Hindlimb muscle (tissue), 1 donor: ENCODE measurements around the gene NUP85. TPM values are rescaled to one million over a fixed set of nuclear protein-coding genes. Genes with fewer than 3 reads are reported as not detected.
"Not testable (repeated sequence)": the region's sequence is repeated elsewhere in the genome, so short reads cannot be mapped to it uniquely, and the experiment has no call there.

Experiments used
- DNase-seq: peaks from one replicate; pipeline ENCODE4 v3.0.0-alpha.2; 2013
- polyA plus RNA-seq: library from polyadenylated mRNA; unstranded; fragments of 120-200 nt; gene quantifications from one replicate; pipeline ENCODE4 v1.2.1, GENCODE V29; 2013; ENCODE audit not compliant: insufficient read length

NUP85 gene
- polyA plus RNA-seq, 1 donor = 40.7 TPM

GRCh38 chr17:75269844-75270217 is 64.4 kb downstream of the NUP85 start:
- DNase-seq = no peak

DNA sequence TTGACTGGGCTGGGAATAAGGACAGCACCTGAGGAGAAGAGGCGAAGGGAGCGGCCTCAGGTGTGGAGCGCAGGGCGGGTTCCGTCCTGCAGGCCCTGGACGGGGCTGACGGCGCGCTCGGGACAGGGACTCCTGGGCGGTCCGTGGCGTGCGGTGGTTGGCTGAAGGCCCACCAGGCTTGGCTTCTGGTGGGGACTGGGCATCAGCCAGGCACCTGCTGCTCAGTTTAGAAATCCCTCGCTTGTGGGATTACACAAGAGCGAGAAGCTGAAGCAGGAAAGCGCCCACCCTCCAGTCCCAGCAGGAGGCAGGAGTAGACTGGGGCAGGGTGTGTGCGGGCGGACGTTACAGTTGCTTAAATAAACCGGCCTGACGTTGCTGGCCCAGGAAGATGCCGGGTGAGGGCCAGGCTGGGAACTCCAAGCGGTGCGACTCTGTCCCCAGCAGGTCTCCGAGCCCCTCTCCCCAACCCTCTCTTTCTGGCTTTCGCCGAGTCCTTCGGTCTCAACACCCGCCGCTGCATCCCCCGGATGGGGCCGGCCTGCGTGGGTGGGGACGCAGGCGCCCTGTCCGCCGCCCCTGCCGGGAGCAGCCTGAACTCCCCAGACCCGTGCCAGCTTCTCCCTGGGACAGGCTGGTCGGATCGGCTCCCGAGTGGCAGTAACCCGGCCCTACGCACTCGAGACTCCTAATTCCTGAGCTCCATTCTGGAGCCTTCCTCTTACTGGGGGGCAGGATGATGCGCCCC is 64.9 kb downstream of the NUP85 start:
- no peak for DNase-seq

GRCh38 chr17:75270966-75271232 is 65.4 kb downstream of the NUP85 start, which contains the start of gene MIF4GD:
Gene MIF4GD, minus strand, starts transcription at chr17:75271231. Its CDS starts 1,036 bp downstream, at chr17:75270195.
- no peak for DNase-seq

DNA sequence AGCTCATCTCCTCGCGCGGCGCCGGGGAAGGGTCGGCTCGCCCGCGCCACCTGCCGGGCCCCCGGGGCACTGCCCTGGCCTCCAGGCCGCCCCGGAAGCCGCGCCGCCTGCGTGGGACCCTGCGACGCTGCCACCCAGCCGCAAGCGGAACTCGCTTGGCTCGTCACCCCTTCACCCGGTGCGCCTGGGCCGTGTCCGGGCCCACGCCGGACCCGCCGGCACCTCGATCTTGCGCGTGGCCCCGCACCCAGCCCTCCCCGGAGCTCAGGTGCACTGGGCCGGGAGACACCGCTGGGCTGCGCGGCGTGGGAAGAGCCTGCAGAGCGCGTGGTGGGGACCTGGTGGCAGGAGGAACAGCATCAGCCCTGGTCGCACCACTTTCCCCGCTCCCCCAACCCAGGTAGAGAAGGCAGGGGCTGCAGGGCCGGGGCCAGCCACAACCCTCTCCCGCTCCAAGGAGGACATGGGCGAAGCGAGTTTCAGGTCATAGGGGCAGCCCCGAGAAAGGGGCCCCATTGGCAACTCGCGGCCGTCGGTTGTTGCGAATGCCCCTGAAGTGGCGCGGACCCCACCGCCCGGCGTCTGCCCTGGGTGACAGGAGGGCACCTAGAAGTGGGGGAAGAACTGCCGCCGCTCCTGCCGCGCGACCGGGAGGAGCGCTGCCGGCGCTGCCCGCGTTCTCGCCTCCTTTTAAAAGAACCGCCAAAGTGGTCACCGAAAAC is 65.9 kb downstream of the NUP85 start:
- peak; percentile 88 for DNase-seq

DNA sequence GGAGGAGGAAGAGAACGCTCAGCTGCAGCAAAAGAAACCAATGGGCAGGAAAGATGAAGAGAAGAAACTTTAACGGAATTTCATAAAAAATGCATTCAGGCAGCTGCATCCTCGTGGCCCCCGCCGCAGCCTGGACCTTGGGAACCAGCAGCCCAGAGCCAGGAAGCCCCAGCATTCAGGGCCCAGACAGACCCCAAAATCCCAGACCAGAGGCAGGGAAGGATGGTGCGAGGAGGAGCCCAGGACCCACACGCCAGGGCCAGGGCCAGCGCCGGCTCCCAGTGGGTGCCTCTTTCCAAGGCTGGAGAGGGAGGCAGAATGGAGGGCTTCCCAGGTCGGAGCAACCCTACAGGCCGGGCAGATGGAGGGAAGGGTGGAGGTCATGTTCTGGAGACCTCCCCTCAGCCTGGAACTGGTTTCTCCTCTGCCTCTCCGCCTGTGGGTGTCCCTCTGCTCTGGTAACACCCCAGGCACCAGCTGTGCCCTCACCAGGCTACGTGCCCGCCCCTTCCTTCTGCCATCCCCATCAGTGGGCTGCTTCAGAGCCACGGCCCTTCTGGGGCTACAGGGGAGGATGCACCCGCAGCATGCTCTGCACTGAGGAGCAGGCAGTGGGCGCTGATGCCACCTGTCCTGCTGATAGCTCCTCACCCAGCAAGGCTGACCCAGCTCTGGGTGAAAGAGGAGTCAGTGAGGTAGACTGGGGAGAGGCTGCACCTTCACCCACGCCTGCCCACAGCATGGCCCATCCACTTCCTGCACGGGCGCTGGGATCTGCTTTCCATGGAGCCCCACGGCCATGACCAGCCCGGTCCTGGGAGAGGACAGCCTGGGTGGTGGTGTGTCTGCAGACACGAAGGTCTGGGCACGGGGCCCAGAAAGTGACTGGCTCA is 66.7 kb downstream of the NUP85 start:
- no peak for DNase-seq

- no peak for DNase-seq
These were observed 67.3 kb downstream of the NUP85 start for GRCh38 chr17:75272848-75273184.

DNA sequence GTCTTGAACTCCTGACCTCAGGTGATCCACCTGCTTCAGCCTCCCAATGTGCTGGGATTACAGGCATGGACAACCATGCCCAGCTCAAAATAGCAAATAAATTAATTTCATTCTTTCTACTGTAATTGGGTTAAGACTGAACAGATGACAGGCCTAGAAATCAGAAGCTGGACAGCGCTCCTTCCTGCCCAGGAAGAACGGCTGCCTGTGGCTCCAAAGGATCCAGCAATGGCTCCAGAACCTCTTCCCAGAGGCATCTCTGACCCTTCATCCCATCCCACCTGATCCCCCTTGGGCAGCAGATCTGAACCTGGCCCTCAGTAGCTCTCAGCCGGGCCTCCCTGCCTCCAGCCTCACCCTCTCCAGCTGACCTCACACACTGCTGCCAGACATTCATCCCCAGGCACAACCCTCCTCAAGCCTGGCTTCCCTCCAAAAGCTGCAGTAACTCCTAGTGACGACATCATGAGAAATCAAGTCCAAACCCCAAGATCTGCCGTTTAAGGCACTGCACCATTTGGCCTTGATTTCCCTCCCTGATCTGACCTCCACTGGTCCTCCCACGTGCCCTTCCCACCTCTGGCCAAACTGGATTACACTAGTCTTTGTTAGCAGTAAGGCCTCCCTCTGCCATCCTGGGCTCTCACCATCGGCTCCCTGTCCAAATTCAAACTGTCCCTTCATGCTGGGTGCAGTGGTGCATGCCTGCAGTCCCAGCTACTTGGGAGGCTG is 68.7 kb downstream of the NUP85 start:
- no peak for DNase-seq

GRCh38 chr17:75277664-75278071 is 72.2 kb downstream of the NUP85 start:
- no peak for DNase-seq

DNA sequence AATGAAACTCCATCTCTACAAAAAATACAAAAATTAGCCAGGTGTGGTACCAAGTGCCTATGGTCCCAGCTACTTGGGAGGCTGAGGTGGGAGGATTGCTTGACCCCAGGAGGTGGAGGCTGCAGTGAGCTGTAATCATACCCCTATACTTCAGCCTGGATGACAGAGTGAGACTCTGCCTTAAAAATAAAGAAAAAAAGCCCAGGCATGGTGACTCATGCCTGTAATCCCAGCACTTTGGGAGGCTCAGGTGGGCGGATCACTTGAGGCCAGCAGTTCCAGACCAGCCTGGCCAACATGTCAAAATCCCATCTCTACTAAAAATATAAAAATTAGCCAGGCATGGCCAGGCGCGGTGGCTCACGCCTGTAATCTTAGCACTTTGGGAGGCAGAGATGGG is 74.7 kb downstream of the NUP85 start:
- not testable (repeated sequence) for DNase-seq

- no peak for DNase-seq
These were observed 79.6 kb downstream of the NUP85 start for GRCh38 chr17:75285123-75285522.

Other genes starting within 250 kb of the NUP85 start
- 7.9 TPM for gene HID1, start 232.9 kb upstream of the NUP85 start, polyA plus RNA-seq
- 7.1 TPM for gene CDR2L, start 218.0 kb upstream of the NUP85 start, polyA plus RNA-seq
- 21.2 TPM for gene MRPL58, start 193.0 kb upstream of the NUP85 start, polyA plus RNA-seq
- 216 TPM for gene ATP5PD, start 158.7 kb upstream of the NUP85 start, polyA plus RNA-seq
- 25.1 TPM for gene KCTD2, start 158.5 kb upstream of the NUP85 start, polyA plus RNA-seq
- 11.2 TPM for gene SLC16A5, start 117.7 kb upstream of the NUP85 start, polyA plus RNA-seq
- 8.1 TPM for gene ARMC7, start 95.7 kb upstream of the NUP85 start, polyA plus RNA-seq
- 48.7 TPM for gene NT5C, start 73.9 kb upstream of the NUP85 start, polyA plus RNA-seq
- gene JPT1, start 51.2 kb upstream of the NUP85 start, polyA plus RNA-seq = 374 TPM
- gene SUMO2, start 22.7 kb upstream of the NUP85 start, polyA plus RNA-seq = 309 TPM
- 31.5 TPM for gene GGA3, start 55.9 kb downstream of the NUP85 start, polyA plus RNA-seq
- gene MRPS7, start 56.2 kb downstream of the NUP85 start, polyA plus RNA-seq = 57.6 TPM
- 13.1 TPM for gene MIF4GD, start 65.6 kb downstream of the NUP85 start, polyA plus RNA-seq
- gene SLC25A19, start 83.8 kb downstream of the NUP85 start, polyA plus RNA-seq = 6.8 TPM
- gene GRB2, start 200.0 kb downstream of the NUP85 start, polyA plus RNA-seq = 161 TPM